Breast epithelium (tissue), 4 donors: ENCODE results near the gene SAXO2. TPM values are rescaled to one million over a fixed set of nuclear protein-coding genes. Genes with fewer than 3 reads are reported as not detected.
"Not testable (repeated sequence)": the region's sequence is repeated elsewhere in the genome, so short reads cannot be mapped to it uniquely, and the experiment has no call there.

Experiments used
- DNase-seq, 2 donors: peaks; one replicate each; pipeline ENCODE4 v3.0.0-alpha.2; 2019; ENCODE audit warnings: low spot score in 2 of 2
- H3K27ac ChIP-seq, 2 donors: fragments of 200-600 bp; sonication (generic) in 1 of 2; one replicate each; pipeline ENCODE4 v1.5.1; 2016 to 2019; ENCODE audit warnings: mild to moderate bottlenecking in 1 of 2
- H3K27me3 ChIP-seq, 2 donors: fragments of 200-600 bp; sonication (generic) in 1 of 2; one replicate each; pipeline versions ENCODE4 v1.5.1 to v1.6.0; 2017 to 2019; ENCODE audit warnings: control low read depth in 1 of 2, mild to moderate bottlenecking in 1 of 2
- H3K36me3 ChIP-seq: fragments of 200-600 bp; one replicate; pipeline ENCODE4 v1.5.1; 2019
- H3K4me1 ChIP-seq, 2 donors: fragments of 200-600 bp; sonication (generic); one replicate each; pipeline ENCODE4 v1.5.1; 2016 to 2019; ENCODE audit warnings: control low read depth in 1 of 2
- H3K4me3 ChIP-seq, 3 donors: fragments of 200-600 bp; sonication (generic); 1 replicate in 2 of 3; 2 replicates in 1 of 3; pipeline ENCODE4 v1.5.1; 2016 to 2019; ENCODE audit warnings: mild to moderate bottlenecking in 3 of 3, moderate library complexity in 2 of 3
- H3K9me3 ChIP-seq, 2 donors: fragments of 200-600 bp; sonication (generic) in 1 of 2; one replicate each; pipeline ENCODE4 v1.5.1; 2016 to 2019; ENCODE audit warnings: control low read depth in 1 of 2
- CTCF ChIP-seq, 3 donors: fragments of 450-650 bp; IDR thresholded peaks; one replicate each; pipeline ENCODE4 v1.5.1; 2016 to 2017; ENCODE audit warnings: antibody characterized with exemption in 3 of 3, mild to moderate bottlenecking in 3 of 3, moderate library complexity in 3 of 3
- POLR2A ChIP-seq: fragments of 450-650 bp; IDR thresholded peaks from one replicate; pipeline ENCODE4 v1.6.1; 2016; ENCODE audit warnings: antibody characterized with exemption, mild to moderate bottlenecking, moderate library complexity
- POLR2AphosphoS5 ChIP-seq, 3 donors: sonication (generic); formaldehyde crosslinking; IDR thresholded peaks; one replicate each; pipeline ENCODE4 v1.6.1; 2017; ENCODE audit warnings: antibody characterized with exemption in 3 of 3
- intact Hi-C: fragments of 100-400 bp; cut with DNase I; formaldehyde crosslinking; loops from one replicate; pipeline ENCODE4 v1.15.1; 2023; ENCODE audit warnings: low total_unique reads
- total RNA-seq, 3 donors: library from RNA; depleted of rRNA; stranded (reverse); fragments of >200 nt; gene quantifications; one replicate each; pipeline ENCODE4 v1.1.0, GENCODE V29; 2016

Gene SAXO2
- total RNA-seq, 3 donors from 2014 or later: 1.1 to 2.8 (median 2.3) TPM

DNA sequence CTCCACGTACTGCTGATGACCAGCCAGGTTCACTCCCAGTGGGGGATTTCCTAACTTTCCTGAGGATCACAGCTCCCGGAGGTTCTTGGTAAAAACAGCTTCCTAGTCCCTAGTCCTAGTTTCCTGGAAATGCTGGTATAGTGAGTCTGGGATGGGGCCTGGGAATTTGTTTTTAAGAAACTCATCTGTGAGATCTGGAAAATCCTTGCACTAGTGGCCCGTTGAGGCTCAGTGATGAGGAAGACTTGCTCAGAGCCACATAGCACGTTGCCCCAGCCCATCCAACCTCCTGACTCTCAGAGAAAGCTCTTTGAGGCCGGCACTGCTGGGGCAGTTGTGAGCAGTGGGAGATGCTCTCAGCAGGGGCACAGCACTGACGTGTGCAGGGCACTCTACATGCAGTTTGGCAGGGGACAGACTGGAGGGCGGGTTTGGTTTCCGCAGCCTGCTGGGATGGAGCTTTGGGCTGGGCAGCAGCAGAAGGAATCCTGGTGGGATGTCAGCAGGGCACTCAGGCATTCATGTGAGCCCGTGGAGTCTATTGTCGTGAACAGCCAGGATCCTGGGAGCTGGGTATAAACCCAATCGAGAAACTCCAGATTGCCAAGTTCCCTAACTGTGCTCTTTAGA is 31.6 kb downstream of the SAXO2 start:
- intact Hi-C loops: no loop called here
- no peaks in the 10 kb centered on the region for H3K4me1 ChIP-seq
- H3K9me3 ChIP-seq: peaks cover 0 to 8% of the 10 kb centered on the region in 2 donors
- H3K27me3 ChIP-seq: no peaks in the 10 kb centered on the region
- H3K27ac ChIP-seq: no peak overlapping the region
- no peak overlapping the region for H3K4me3 ChIP-seq
- DNase-seq: no peak
- no peaks in the 10 kb centered on the region for H3K36me3 ChIP-seq
- TF ChIP-seq POLR2AphosphoS5 (IDR thresholded peaks at IDR 0.05): no peak
- TF ChIP-seq POLR2A: no peak
- TF ChIP-seq CTCF (IDR thresholded peaks at IDR 0.05): no peak

DNA sequence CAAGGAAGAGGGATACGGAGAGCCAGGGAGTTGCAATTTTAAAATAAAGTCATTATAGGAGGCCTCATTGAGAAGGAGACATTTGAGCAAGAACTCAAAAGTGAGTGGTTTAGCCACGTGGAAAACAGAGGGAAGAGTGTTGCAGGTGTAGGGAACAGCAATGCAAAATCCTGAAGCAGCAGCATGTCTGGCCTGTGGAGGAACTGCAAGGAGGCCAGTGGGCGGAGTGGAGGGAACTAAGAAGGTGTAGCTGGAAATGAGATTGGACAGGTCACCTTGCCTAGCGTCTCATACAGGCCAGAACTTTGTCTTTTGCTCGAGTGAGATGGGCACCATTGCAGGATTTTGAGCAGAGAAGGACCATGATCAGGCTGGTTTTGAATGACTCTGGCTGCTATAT is 34.9 kb downstream of the SAXO2 start:
- H3K27me3 ChIP-seq: no peaks in the 10 kb centered on the region
- intact Hi-C loops: no loop called here
- DNase-seq: no peak
- H3K4me3 ChIP-seq: no peak overlapping the region
- H3K36me3 ChIP-seq: no peaks in the 10 kb centered on the region
- no peaks in the 10 kb centered on the region for H3K9me3 ChIP-seq
- TF ChIP-seq POLR2AphosphoS5 (IDR thresholded peaks at IDR 0.05) (no peak), POLR2A (no peak), CTCF (IDR thresholded peaks at IDR 0.05) (no peak)
- H3K4me1 ChIP-seq: no peaks in the 10 kb centered on the region
- no peak overlapping the region for H3K27ac ChIP-seq

DNA sequence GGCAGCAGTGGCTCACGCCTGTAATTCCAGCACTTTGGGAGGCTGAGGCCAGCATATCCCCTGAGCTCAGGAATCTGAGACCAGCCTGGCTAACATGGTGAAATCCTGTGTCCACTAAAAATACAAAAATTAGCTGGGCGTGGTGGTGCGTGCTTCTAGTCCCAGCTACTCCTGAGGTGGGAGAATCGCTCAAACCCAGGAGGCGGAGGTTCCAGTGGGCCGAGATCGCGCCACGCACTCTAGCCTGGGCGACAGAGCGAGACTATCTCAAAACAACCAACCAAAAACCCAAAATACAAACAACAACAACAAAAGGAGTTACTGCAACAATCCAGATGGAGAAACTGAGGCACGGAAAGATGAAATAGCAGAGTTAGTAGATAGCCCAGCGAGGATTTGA is 35.4 kb downstream of the SAXO2 start:
- intact Hi-C loops: no loop called here

DNA sequence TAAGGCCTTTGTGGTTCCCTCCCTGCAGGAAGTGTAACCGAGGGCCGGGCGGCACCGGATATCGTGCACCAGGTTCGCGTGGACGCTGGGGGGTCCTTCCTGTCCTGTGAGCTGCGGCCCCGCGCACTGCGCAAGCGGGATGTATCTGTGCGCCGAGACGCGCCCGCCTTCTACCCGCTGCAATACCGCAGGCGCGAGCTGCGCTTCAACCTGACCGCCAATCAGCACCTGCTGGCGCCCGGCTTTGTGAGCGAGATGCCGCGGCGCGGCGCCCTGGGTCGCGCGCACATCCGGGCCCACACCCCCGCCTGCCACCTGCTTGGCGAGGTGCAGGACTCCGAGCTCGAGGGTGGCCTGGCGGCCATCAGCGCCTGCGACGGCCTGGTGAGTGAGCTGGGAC is 35.9 kb downstream of the SAXO2 start:
- no peaks in the 10 kb centered on the region for H3K36me3 ChIP-seq
- H3K9me3 ChIP-seq: no peaks in the 10 kb centered on the region
- no peak overlapping the region for H3K27ac ChIP-seq
- H3K4me3 ChIP-seq: no peak overlapping the region
- DNase-seq: no peak
- H3K27me3 ChIP-seq: no peaks in the 10 kb centered on the region
- TF ChIP-seq POLR2AphosphoS5 (IDR thresholded peaks at IDR 0.05) (no peak), POLR2A (no peak), CTCF (IDR thresholded peaks at IDR 0.05) (no peak)
- no peaks in the 10 kb centered on the region for H3K4me1 ChIP-seq
- intact Hi-C loops: no loop called here

More for the DNA sequence above, 35.4 kb downstream of the SAXO2 start:
- H3K4me3 ChIP-seq: no peak overlapping the region
- H3K4me1 ChIP-seq: no peaks in the 10 kb centered on the region
- no peak for TF ChIP-seq POLR2A
- no peak for TF ChIP-seq CTCF (IDR thresholded peaks at IDR 0.05)
- no peak for TF ChIP-seq POLR2AphosphoS5 (IDR thresholded peaks at IDR 0.05)
- no peak overlapping the region for H3K27ac ChIP-seq
- no peaks in the 10 kb centered on the region for H3K36me3 ChIP-seq
- H3K9me3 ChIP-seq: no peaks in the 10 kb centered on the region
- no peaks in the 10 kb centered on the region for H3K27me3 ChIP-seq
- no peak for DNase-seq

GRCh38 chr15:82299511-82299914 is 36.9 kb downstream of the SAXO2 start:
- H3K4me3 ChIP-seq, DNase-seq, H3K27ac ChIP-seq, intact Hi-C loops, H3K9me3 ChIP-seq, H3K4me1 ChIP-seq, H3K27me3 ChIP-seq, H3K36me3 ChIP-seq: not testable (repeated sequence)

- H3K4me1 ChIP-seq, H3K27me3 ChIP-seq, DNase-seq, H3K4me3 ChIP-seq, H3K36me3 ChIP-seq, H3K9me3 ChIP-seq, H3K27ac ChIP-seq, intact Hi-C loops: not testable (repeated sequence)
These were observed 37.7 kb downstream of the SAXO2 start for GRCh38 chr15:82300326-82300725.
